MCF 10A (cell line): Measurements from ENCODE around the gene MTRFR. TPM values are rescaled to one million over a fixed set of nuclear protein-coding genes. Genes with fewer than 3 reads are reported as not detected.

ENCODE experiments used
- BruUV-seq: library from RNA; stranded (reverse); fragments of 400-500 nt; replicated peaks from 2 replicates; lab custom pipeline; 2021; lab: Mats Ljungman, UMichigan
- CTCF ChIA-PET: fragments of 300-600 bp; sonication (Branson Sonifier 250); formaldehyde crosslinking; extraction: SDS; loops from one replicate; lab custom pipeline; 2021; ENCODE audit warnings: antibody characterized with exemption, inconsistent platforms; lab: Yijun Ruan, JAX
- POLR2A ChIA-PET: fragments of 300-600, 350-650 bp; sonication (Branson Sonifier 250); formaldehyde crosslinking; extraction: SDS; loops from one replicate; lab custom pipeline; 2020; ENCODE audit warnings: antibody characterized with exemption, inconsistent platforms; lab: Yijun Ruan, JAX
- DNase-seq: peaks from one replicate; pipeline ENCODE4 v3.0.0-alpha.2; 2018; ENCODE audit not compliant: unreplicated experiment
- H3K27ac Mint-ChIP-seq: one replicate; pipeline ENCODE4 v1.8.0; 2022; ENCODE audit warnings: mild to moderate bottlenecking, low read depth, mixed read lengths; ENCODE audit not compliant: unreplicated experiment
- H3K27me3 Mint-ChIP-seq: one replicate; pipeline ENCODE4 v1.8.0; 2022; ENCODE audit warnings: mixed read lengths; ENCODE audit not compliant: insufficient read depth, unreplicated experiment
- H3K36me3 Mint-ChIP-seq: one replicate; pipeline ENCODE4 v1.8.0; 2022; ENCODE audit warnings: mild to moderate bottlenecking, moderate library complexity, mixed read lengths; ENCODE audit not compliant: insufficient read depth, unreplicated experiment
- H3K4me1 Mint-ChIP-seq: one replicate; pipeline ENCODE4 v1.8.0; 2022; ENCODE audit warnings: mixed read lengths; ENCODE audit not compliant: insufficient read depth, unreplicated experiment
- H3K4me3 Mint-ChIP-seq: one replicate; pipeline ENCODE4 v1.8.0; 2022; ENCODE audit warnings: mild to moderate bottlenecking, moderate library complexity, mixed read lengths; ENCODE audit not compliant: unreplicated experiment
- H3K9me3 Mint-ChIP-seq: one replicate; pipeline ENCODE4 v1.8.0; 2022; ENCODE audit warnings: mixed read lengths; ENCODE audit not compliant: unreplicated experiment
- intact Hi-C: fragments of 100-400 bp; cut with micrococcal nuclease; formaldehyde crosslinking; loops from 2 replicates; pipeline ENCODE4 v1.14.1; 2022
- total RNA-seq: library from RNA; stranded (reverse); gene quantifications from 2 replicates; pipeline ENCODE4 v1.2.3, GENCODE V29; 2022
- TF ChIP-seq, protein P1 (sequence below): fragments of 200-600 bp; IDR thresholded peaks from one replicate; pipeline ENCODE4 v1.8.0; 2022; ENCODE audit warnings: antibody characterized with exemption, mild to moderate bottlenecking; ENCODE audit not compliant: unreplicated experiment

Gene MTRFR
- total RNA-seq, 1 experiment from 2014 or later: 26.5 TPM

GRCh38 chr12:123254853-123255446 is 21.7 kb downstream of the MTRFR start:
- Mint-ChIP-seq H3K9me3 (no peaks in the 10 kb centered on the region), H3K4me1 (peaks cover 20% of the 10 kb centered on the region), H3K27ac (peak overlapping the region; percentile 12), H3K4me3 (no peak overlapping the region), H3K27me3 (no peaks in the 10 kb centered on the region), H3K36me3 (peaks cover 83% of the 10 kb centered on the region)
- no peak for DNase-seq
- CTCF ChIA-PET: no interaction called here
- TF ChIP-seq, protein P1, sequence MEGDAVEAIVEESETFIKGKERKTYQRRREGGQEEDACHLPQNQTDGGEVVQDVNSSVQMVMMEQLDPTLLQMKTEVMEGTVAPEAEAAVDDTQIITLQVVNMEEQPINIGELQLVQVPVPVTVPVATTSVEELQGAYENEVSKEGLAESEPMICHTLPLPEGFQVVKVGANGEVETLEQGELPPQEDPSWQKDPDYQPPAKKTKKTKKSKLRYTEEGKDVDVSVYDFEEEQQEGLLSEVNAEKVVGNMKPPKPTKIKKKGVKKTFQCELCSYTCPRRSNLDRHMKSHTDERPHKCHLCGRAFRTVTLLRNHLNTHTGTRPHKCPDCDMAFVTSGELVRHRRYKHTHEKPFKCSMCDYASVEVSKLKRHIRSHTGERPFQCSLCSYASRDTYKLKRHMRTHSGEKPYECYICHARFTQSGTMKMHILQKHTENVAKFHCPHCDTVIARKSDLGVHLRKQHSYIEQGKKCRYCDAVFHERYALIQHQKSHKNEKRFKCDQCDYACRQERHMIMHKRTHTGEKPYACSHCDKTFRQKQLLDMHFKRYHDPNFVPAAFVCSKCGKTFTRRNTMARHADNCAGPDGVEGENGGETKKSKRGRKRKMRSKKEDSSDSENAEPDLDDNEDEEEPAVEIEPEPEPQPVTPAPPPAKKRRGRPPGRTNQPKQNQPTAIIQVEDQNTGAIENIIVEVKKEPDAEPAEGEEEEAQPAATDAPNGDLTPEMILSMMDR: no peak
- POLR2A ChIA-PET: no interaction called here
- intact Hi-C loops: no loop called here
- no TSS peak for BruUV-seq

- intact Hi-C loops: no loop called here
- DNase-seq: no peak
- no peak overlapping the region for H3K27ac Mint-ChIP-seq
- no peaks in the 10 kb centered on the region for H3K27me3 Mint-ChIP-seq
- TF ChIP-seq, protein P1: no peak
- H3K36me3 Mint-ChIP-seq: peaks cover 91% of the 10 kb centered on the region
- H3K9me3 Mint-ChIP-seq: no peaks in the 10 kb centered on the region
- POLR2A ChIA-PET: interaction anchor here (1.6 to 2.2 kb wide), 3 partner anchors 9 to 26 kb away, joined by 6 to 8 read pairs (median 7); partner anchors contain the start of genes MPHOSPH9 and MTRFR
- no TSS peak for BruUV-seq
- H3K4me3 Mint-ChIP-seq: no peak overlapping the region
- no peaks in the 10 kb centered on the region for H3K4me1 Mint-ChIP-seq
- CTCF ChIA-PET: interaction anchor here (0.6 to 2.4 kb wide), 5 partner anchors 11 to 415 kb away, joined by 3 to 7 read pairs (median 3); no protein-coding TSS in a partner anchor
Observed at GRCh38 chr12:123258593-123258992, 25.4 kb downstream of the MTRFR start.

DNA sequence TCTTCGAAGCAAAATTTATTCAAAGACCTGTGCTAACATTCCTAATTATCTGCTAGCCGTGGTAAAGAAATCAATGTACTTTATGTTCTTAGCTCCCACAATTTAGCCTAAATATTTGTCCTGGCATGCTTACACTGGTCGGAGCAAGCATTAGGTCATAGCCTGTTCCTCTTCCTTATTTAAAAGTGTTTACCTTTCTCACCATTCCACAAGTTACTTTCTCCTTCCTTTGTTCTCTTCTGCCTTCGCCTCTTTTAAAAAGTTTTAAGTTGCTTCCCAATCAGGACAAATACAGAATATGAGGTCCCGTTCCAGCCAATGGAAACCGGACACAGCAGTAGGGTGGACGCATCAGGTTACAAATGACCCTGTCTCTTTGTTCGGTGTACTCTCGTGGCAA is 26.8 kb downstream of the MTRFR start:
- BruUV-seq: no TSS peak
- TF ChIP-seq, protein P1: no peak
- no peak for DNase-seq
- CTCF ChIA-PET: interaction anchor here (1.3 to 2.4 kb wide), 2 partner anchors 10 to 22 kb away, joined by 4 to 7 read pairs; no protein-coding TSS in a partner anchor
- H3K4me3 Mint-ChIP-seq: no peak overlapping the region
- H3K4me1 Mint-ChIP-seq: no peaks in the 10 kb centered on the region
- H3K27ac Mint-ChIP-seq: peak overlapping the region; percentile 32
- H3K9me3 Mint-ChIP-seq: no peaks in the 10 kb centered on the region
- intact Hi-C loops: no loop called here
- H3K36me3 Mint-ChIP-seq: peaks cover 85% of the 10 kb centered on the region
- H3K27me3 Mint-ChIP-seq: no peaks in the 10 kb centered on the region
- POLR2A ChIA-PET: interaction anchor here (0.9 to 2.3 kb wide), 2 partner anchors 9 to 10 kb away, joined by 3 to 6 read pairs; no protein-coding TSS in a partner anchor

- no peak for DNase-seq
- Mint-ChIP-seq H3K27ac (no peak overlapping the region), H3K27me3 (no peaks in the 10 kb centered on the region), H3K4me1 (no peaks in the 10 kb centered on the region), H3K4me3 (no peak overlapping the region), H3K36me3 (peaks cover 82% of the 10 kb centered on the region), H3K9me3 (no peaks in the 10 kb centered on the region)
- CTCF ChIA-PET: interaction anchor here (1.0 to 1.5 kb wide), 2 partner anchors 22 to 23 kb away, joined by 3 to 4 read pairs; no protein-coding TSS in a partner anchor
- TF ChIP-seq, protein P1: no peak
- BruUV-seq: TSS peak; percentile 87
- POLR2A ChIA-PET: interaction anchor here (0.7 to 2.3 kb wide), 3 partner anchors 8 to 122 kb away, joined by 3 to 6 read pairs (median 3); no protein-coding TSS in a partner anchor
- intact Hi-C loops: no loop called here
Observed at GRCh38 chr12:123261196-123261595, 28.0 kb downstream of the MTRFR start.
